GM18511 (cell line): ENCODE measurements around the gene TSSK1B.
"Not testable (repeated sequence)": the region's sequence is repeated elsewhere in the genome, so short reads cannot be mapped to it uniquely, and the experiment has no call there.

Experiments used
- ATAC-seq: cut with Tn5 transposase; IDR thresholded peaks from one replicate; pipeline ENCODE4 v1.9.1; 2021; ENCODE audit warnings: mild to moderate bottlenecking, moderate library complexity; ENCODE audit not compliant: unreplicated experiment

The TSSK1B gene

GRCh38 chr5:113434889-113435288, at the start of gene TSSK1B:
Gene TSSK1B, minus strand, starts transcription at chr5:113434989. Its CDS starts 150 bp downstream, at chr5:113434839.
- ATAC-seq, result no peak

GRCh38 chr5:113480243-113480642, 45.5 kb upstream of the TSSK1B start:
- no peak for ATAC-seq

- no peak for ATAC-seq
These were observed 43.9 kb upstream of the TSSK1B start for GRCh38 chr5:113478691-113479090.

- ATAC-seq, result no peak
These were observed 39.4 kb upstream of the TSSK1B start for GRCh38 chr5:113474100-113474728.

DNA sequence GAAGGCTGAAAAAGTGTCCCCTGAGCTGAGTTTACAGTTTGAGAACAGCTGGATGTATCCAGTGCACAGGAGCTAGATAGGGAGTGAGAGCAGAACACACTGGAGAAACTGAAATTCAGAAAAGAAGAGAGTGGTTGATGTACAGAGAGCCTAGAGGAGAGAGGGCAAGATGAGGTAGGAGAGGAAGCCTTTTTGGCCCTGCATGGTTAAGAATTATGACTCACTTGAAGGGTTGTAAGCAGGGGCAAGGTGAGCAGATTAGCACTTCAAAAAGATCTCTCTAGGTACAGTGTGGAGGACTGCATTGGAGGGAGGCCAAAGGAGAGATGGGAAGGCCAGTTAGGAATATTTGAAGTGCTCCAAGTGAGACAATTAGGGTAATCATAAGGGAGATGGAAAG, 28.2 kb upstream of the TSSK1B start:
- no peak for ATAC-seq

DNA sequence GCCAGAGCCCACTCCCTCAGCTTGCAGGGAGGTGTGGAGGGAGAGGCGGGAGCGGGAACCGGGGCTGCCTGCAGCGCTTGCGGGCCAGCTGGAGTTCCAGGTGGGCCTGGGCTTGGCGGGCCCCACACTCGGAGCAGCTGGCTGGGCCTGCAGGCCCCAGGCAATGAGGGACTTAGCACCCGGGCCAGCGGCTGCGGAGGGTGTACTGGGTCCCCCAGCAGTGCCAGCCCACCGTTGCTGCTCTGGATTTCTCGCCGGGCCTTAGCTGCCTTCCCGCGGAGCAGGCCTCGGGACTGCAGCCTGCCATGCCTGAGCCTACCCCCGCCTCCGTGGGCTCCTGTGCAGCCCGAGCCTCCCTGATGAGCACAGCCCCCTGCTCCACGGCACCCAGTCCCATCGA, 22.3 kb upstream of the TSSK1B start:
- not testable (repeated sequence) for ATAC-seq

- ATAC-seq, result no peak
These were observed 18.2 kb upstream of the TSSK1B start for GRCh38 chr5:113452941-113453340.

- ATAC-seq, result no peak
These were observed 17.0 kb upstream of the TSSK1B start for GRCh38 chr5:113451797-113452196.

- ATAC-seq, result no peak
These were observed 16.1 kb upstream of the TSSK1B start for GRCh38 chr5:113450929-113451328.

DNA sequence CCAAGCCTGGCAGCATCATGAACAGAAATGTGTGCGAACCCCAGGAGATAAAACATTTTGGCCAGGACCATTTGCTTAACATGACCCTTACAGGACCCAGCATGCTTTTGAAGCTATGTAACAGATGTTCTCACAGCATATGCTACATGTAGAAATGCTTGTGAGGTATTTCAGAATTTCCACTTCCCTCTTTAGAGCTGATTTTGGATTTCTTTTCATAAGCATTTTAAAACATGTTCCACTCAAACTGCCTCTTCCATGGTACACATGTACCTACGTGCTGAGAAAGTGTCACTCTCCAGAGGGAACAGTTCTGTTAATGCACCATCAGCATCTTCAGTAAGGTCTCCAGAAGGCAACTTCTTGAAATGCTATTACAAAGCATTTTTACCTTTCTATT, 15.7 kb upstream of the TSSK1B start:
- ATAC-seq, result no peak

- no peak for ATAC-seq
These were observed 13.5 kb upstream of the TSSK1B start for GRCh38 chr5:113448252-113448651.

- no peak for ATAC-seq
These were observed 12.8 kb upstream of the TSSK1B start for GRCh38 chr5:113447498-113448050.

- ATAC-seq, result no peak
These were observed 11.7 kb upstream of the TSSK1B start for GRCh38 chr5:113446358-113446927.

GRCh38 chr5:113437111-113437510, 2.3 kb upstream of the TSSK1B start:
- no peak for ATAC-seq

DNA sequence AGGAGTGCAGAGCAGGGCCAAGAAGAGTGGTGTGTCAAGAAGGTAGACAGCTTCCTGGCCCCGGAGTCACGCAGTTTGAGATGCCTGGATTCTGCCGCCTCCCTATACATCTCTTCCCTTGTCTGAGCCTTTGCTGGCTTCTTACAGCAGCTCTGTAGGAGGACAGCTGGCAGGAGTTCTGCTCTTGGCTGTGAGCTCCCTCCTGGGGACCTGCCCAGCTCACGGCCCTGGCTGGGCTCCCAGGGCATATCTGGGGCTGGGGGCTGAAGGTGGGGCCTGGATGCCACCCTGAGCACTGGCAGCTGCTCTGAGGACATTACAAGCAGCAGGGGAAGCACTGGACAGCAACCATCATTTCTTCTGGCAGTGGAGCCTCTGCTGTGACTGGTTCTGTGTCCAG, 786 bp upstream of the TSSK1B start:
- no peak for ATAC-seq

- no peak for ATAC-seq
These were observed 752 bp downstream of the TSSK1B start for GRCh38 chr5:113433862-113434612.

DNA sequence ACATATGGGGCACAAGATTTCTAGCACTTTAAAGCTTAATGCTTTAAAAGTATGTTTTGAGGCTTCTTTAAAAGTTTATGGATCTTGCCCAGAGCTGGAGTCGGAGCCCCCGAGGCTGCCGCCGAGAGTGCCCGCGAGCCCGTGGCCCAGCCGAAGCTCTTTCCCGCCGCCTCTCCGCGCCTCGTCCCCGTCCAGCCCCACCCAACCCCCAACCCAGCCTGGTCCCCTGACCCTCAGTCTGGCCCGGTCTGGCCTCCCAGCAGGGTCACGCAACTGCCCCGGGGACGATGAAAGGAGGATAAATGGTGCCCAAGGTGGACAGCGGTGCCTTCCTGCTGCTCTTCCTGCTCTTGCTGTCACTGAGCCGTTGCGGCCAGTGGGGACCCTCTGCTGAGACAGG, 1.7 kb downstream of the TSSK1B start:
- no peak for ATAC-seq

GRCh38 chr5:113427871-113428574, 6.8 kb downstream of the TSSK1B start:
- ATAC-seq, result no peak

- ATAC-seq, result no peak
These were observed 8.9 kb downstream of the TSSK1B start for GRCh38 chr5:113425909-113426308.

DNA sequence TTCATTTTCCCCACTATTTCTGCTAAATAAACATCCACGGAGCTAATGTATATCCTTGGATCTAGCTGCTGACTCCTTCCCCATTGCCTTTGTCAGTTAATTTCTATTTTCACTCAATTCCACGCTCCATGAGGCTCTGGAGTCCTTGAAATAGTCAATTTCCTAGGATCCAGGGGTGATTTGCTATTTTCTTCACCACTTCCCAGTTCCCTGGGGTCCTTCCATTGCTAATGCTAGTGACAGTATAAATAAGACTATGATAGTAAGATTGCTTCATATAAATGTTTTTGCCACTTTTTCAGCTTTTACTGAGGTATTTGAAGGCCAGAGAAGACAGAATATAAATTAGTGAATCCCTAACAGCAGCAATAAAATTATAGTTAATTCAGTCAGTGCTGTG, 13.1 kb downstream of the TSSK1B start:
- ATAC-seq, result no peak

DNA sequence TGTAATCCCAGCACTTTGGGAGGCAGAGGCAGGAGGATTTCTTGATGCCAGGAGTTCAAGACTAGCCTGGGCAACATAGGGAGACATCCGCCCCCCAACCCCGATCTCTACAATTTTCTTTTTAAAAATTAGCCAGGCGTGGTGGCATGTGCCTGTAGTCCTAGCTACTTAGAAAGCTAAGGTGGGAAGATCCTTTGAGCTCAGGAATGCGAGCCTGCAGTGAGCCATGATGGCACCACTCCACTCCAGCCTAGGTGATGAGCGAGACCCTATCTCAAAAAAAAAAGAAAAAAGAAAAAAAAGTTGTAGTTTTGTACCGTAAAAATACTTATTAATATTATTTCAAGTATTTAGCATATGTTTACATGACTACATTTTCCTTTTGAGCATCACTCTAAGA, 29.3 kb downstream of the TSSK1B start:
- ATAC-seq, result no peak
